ENCODE measurements around the gene BIN1. TPM values are rescaled to one million over a fixed set of nuclear protein-coding genes. Genes with fewer than 3 reads are reported as not detected.

Gene BIN1
- total RNA-seq, 1 donor from 2014 or later, result 15.8 TPM

- no peaks in the 10 kb centered on the region for H3K9me3 ChIP-seq (replicated peaks)
- peak overlapping the region; percentile 72 for H3K27ac ChIP-seq (replicated peaks)
- H3K27me3 ChIP-seq (ENCODE audit: low read depth), result no peaks in the 10 kb centered on the region
- H3K4me3 ChIP-seq, result peak overlapping the region; percentile 28
- H3K36me3 ChIP-seq, result no peaks in the 10 kb centered on the region
- H3K4me1 ChIP-seq, result peaks cover 46% of the 10 kb centered on the region
- DNase-seq, result no peak
- intact Hi-C loops (cut with micrococcal nuclease), result no loop called here
- TF ChIP-seq, protein P1, sequence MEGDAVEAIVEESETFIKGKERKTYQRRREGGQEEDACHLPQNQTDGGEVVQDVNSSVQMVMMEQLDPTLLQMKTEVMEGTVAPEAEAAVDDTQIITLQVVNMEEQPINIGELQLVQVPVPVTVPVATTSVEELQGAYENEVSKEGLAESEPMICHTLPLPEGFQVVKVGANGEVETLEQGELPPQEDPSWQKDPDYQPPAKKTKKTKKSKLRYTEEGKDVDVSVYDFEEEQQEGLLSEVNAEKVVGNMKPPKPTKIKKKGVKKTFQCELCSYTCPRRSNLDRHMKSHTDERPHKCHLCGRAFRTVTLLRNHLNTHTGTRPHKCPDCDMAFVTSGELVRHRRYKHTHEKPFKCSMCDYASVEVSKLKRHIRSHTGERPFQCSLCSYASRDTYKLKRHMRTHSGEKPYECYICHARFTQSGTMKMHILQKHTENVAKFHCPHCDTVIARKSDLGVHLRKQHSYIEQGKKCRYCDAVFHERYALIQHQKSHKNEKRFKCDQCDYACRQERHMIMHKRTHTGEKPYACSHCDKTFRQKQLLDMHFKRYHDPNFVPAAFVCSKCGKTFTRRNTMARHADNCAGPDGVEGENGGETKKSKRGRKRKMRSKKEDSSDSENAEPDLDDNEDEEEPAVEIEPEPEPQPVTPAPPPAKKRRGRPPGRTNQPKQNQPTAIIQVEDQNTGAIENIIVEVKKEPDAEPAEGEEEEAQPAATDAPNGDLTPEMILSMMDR (IDR thresholded peaks at IDR 0.05; ENCODE audit: borderline replicate concordance), result no peak
These were observed 43.0 kb downstream of the BIN1 start for GRCh38 chr2:127063701-127064590.

GRCh38 chr2:127061375-127062273, 45.3 kb downstream of the BIN1 start:
- Histone ChIP-seq H3K36me3 (no peaks in the 10 kb centered on the region), H3K27me3 (ENCODE audit: low read depth) (no peaks in the 10 kb centered on the region), H3K4me3 (no peak overlapping the region), H3K4me1 (peaks cover 34% of the 10 kb centered on the region), H3K27ac (replicated peaks) (no peak overlapping the region), H3K9me3 (replicated peaks) (no peaks in the 10 kb centered on the region)
- TF ChIP-seq, protein P1 (IDR thresholded peaks at IDR 0.05; ENCODE audit: borderline replicate concordance), result no peak
- DNase-seq, result no peak
- intact Hi-C loops (cut with micrococcal nuclease), result no loop called here

GRCh38 chr2:127060264-127060945, 46.5 kb downstream of the BIN1 start:
- Histone ChIP-seq H3K9me3 (replicated peaks) (no peaks in the 10 kb centered on the region), H3K36me3 (no peaks in the 10 kb centered on the region), H3K4me3 (no peak overlapping the region), H3K27ac (replicated peaks) (no peak overlapping the region), H3K27me3 (ENCODE audit: low read depth) (no peaks in the 10 kb centered on the region), H3K4me1 (peaks cover 22% of the 10 kb centered on the region)
- TF ChIP-seq, protein P1 (IDR thresholded peaks at IDR 0.05; ENCODE audit: borderline replicate concordance), result no peak
- DNase-seq, result no peak
- intact Hi-C loops (cut with micrococcal nuclease), result no loop called here

- Histone ChIP-seq H3K36me3 (no peaks in the 10 kb centered on the region), H3K4me3 (no peak overlapping the region), H3K27me3 (ENCODE audit: low read depth) (no peaks in the 10 kb centered on the region), H3K9me3 (replicated peaks) (no peaks in the 10 kb centered on the region), H3K4me1 (peaks cover 14% of the 10 kb centered on the region), H3K27ac (replicated peaks) (no peak overlapping the region)
- TF ChIP-seq, protein P1 (IDR thresholded peaks at IDR 0.05; ENCODE audit: borderline replicate concordance), result no peak
- DNase-seq, result no peak
- intact Hi-C loops (cut with micrococcal nuclease), result no loop called here
These were observed 47.4 kb downstream of the BIN1 start for GRCh38 chr2:127059559-127059958.

- no peak overlapping the region for H3K4me3 ChIP-seq
- TF ChIP-seq, protein P1 (IDR thresholded peaks at IDR 0.05; ENCODE audit: borderline replicate concordance), result no peak
- H3K36me3 ChIP-seq, result no peaks in the 10 kb centered on the region
- H3K27ac ChIP-seq (replicated peaks), result no peak overlapping the region
- H3K4me1 ChIP-seq, result peaks cover 7% of the 10 kb centered on the region
- H3K27me3 ChIP-seq (ENCODE audit: low read depth), result no peaks in the 10 kb centered on the region
- H3K9me3 ChIP-seq (replicated peaks), result no peaks in the 10 kb centered on the region
- no peak for DNase-seq
- intact Hi-C loops (cut with micrococcal nuclease), result no loop called here
These were observed 48.1 kb downstream of the BIN1 start for GRCh38 chr2:127058954-127059252.
